GM21423 (cell line): ENCODE results near the gene TENM3.
"Not testable (repeated sequence)": the region's sequence is repeated elsewhere in the genome, so short reads cannot be mapped to it uniquely, and the experiment has no call there.

Source experiments
- ATAC-seq: cut with Tn5 transposase; IDR thresholded peaks from one replicate; pipeline ENCODE4 v1.9.1; 2021; ENCODE audit warnings: mild to moderate bottlenecking, moderate library complexity; ENCODE audit not compliant: unreplicated experiment

TENM3 gene

GRCh38 chr4:182386576-182386975 lies 143.4 kb downstream of the TENM3 start:
- not testable (repeated sequence) for ATAC-seq

GRCh38 chr4:182391111-182391684 lies 148.0 kb downstream of the TENM3 start:
- ATAC-seq, result no peak

- ATAC-seq, result no peak
These were observed 151.0 kb downstream of the TENM3 start for GRCh38 chr4:182394181-182394580.

- ATAC-seq, result no peak
These were observed 156.9 kb downstream of the TENM3 start for GRCh38 chr4:182400081-182400480.

- ATAC-seq, result no peak
These were observed 157.6 kb downstream of the TENM3 start for GRCh38 chr4:182400790-182401189.

- no peak for ATAC-seq
These were observed 161.2 kb downstream of the TENM3 start for GRCh38 chr4:182404376-182404775.

- ATAC-seq, result no peak
These were observed 161.9 kb downstream of the TENM3 start for GRCh38 chr4:182405087-182405486.

- ATAC-seq, result no peak
These were observed 166.1 kb downstream of the TENM3 start for GRCh38 chr4:182409271-182409670.

- no peak for ATAC-seq
These were observed 168.2 kb downstream of the TENM3 start for GRCh38 chr4:182411391-182411790.

- no peak for ATAC-seq
These were observed 170.3 kb downstream of the TENM3 start for GRCh38 chr4:182413550-182413949.

GRCh38 chr4:182415116-182415515 lies 171.9 kb downstream of the TENM3 start:
- ATAC-seq, result no peak

- no peak for ATAC-seq
These were observed 172.9 kb downstream of the TENM3 start for GRCh38 chr4:182416067-182416466.

- no peak for ATAC-seq
These were observed 175.0 kb downstream of the TENM3 start for GRCh38 chr4:182418054-182418734.

- no peak for ATAC-seq
These were observed 177.0 kb downstream of the TENM3 start for GRCh38 chr4:182420189-182420588.

GRCh38 chr4:182421753-182422152 lies 178.6 kb downstream of the TENM3 start:
- ATAC-seq, result no peak

GRCh38 chr4:182425302-182425701 lies 182.1 kb downstream of the TENM3 start:
- ATAC-seq, result no peak

- ATAC-seq, result no peak
These were observed 183.7 kb downstream of the TENM3 start for GRCh38 chr4:182426901-182427300.

- ATAC-seq, result no peak
These were observed 184.4 kb downstream of the TENM3 start for GRCh38 chr4:182427554-182427953.

GRCh38 chr4:182429896-182430295 lies 186.7 kb downstream of the TENM3 start:
- ATAC-seq, result no peak

GRCh38 chr4:182432819-182433218 lies 189.6 kb downstream of the TENM3 start:
- no peak for ATAC-seq

- no peak for ATAC-seq
These were observed 191.5 kb downstream of the TENM3 start for GRCh38 chr4:182434720-182435119.

- ATAC-seq, result no peak
These were observed 192.2 kb downstream of the TENM3 start for GRCh38 chr4:182435401-182435800.

GRCh38 chr4:182443070-182443469 lies 199.9 kb downstream of the TENM3 start:
- no peak for ATAC-seq
